Measurements from ENCODE around the gene PDLIM4.

- TF ChIP-seq CTCF (optimal IDR thresholded peaks at IDR 0.05 in 1 of 3, IDR thresholded peaks at IDR 0.05 in 1 of 3, conservative IDR thresholded peaks at IDR 0.05 in 1 of 3; ENCODE audit: extremely low read depth in 1 of 3, insufficient read depth in 2 of 3, low read length in 3 of 3) (no peak), EZH2 (IDR thresholded peaks at IDR 0.05; ENCODE audit: low read length) (no peak)
These were observed 11.5 kb downstream of the PDLIM4 start for GRCh38 chr5:132268769-132269551.

Measured in keratinocyte (primary cell).